ENCODE data around the gene GBGT1.

GRCh38 chr9:133153227-133154096, 10.3 kb downstream of the GBGT1 start:
- TF ChIP-seq CTCF (conservative IDR thresholded peaks at IDR 0.05; ENCODE audit: low read depth, low read length), result no peak
- TF ChIP-seq EZH2phosphoT487 (IDR thresholded peaks at IDR 0.05; ENCODE audit: borderline replicate concordance, low read length), result no peak
- no peak for TF ChIP-seq EZH2 (IDR thresholded peaks at IDR 0.05; ENCODE audit: low read length, unreplicated experiment)
